Measurements from ENCODE around the gene LGI4. TPM values are rescaled to one million over a fixed set of nuclear protein-coding genes. Genes with fewer than 3 reads are reported as not detected.

The LGI4 gene
- total and polyA plus RNA-seq, 7 donors = 4.2 to 47.1 (median 31.6) TPM

GRCh38 chr19:35089554-35089953 is 45.3 kb downstream of the LGI4 start:
- DNase-seq = no peak
- intact Hi-C loops (cut with DNase I) = no loop called here
- H3K27ac ChIP-seq = no peak overlapping the region
- no peak overlapping the region for H3K4me3 ChIP-seq
- peaks cover 0 to 27% (median 23%) of the 10 kb centered on the region in 3 donors for H3K27me3 ChIP-seq
- no peaks in the 10 kb centered on the region for H3K36me3 ChIP-seq
- TF ChIP-seq EP300 (IDR thresholded peaks at IDR 0.05) (no peak), POLR2A (IDR thresholded peaks at IDR 0.05) (no peak), CTCF (IDR thresholded peaks at IDR 0.05) (no peak), POLR2AphosphoS5 (IDR thresholded peaks at IDR 0.05) (no peak)
- H3K9me3 ChIP-seq = no peaks in the 10 kb centered on the region
- 82 to 88% methylated on average over 8 of the region's 8 CpGs for WGBS, 2 donors
- H3K4me1 ChIP-seq = peaks cover 0 to 11% (median 7%) of the 10 kb centered on the region in 4 donors

- H3K36me3 ChIP-seq = no peaks in the 10 kb centered on the region
- no peak overlapping the region for H3K4me3 ChIP-seq
- no peaks in the 10 kb centered on the region for H3K9me3 ChIP-seq
- DNase-seq = no peak
- H3K27ac ChIP-seq = no peak overlapping the region
- TF ChIP-seq POLR2A (IDR thresholded peaks at IDR 0.05) (no peak), CTCF (IDR thresholded peaks at IDR 0.05) (no peak), EP300 (IDR thresholded peaks at IDR 0.05) (no peak), POLR2AphosphoS5 (IDR thresholded peaks at IDR 0.05) (no peak)
- intact Hi-C loops (cut with DNase I) = no loop called here
- H3K4me1 ChIP-seq = peaks cover 0 to 11% (median 7%) of the 10 kb centered on the region in 4 donors
- H3K27me3 ChIP-seq = peaks cover 0 to 27% (median 23%) of the 10 kb centered on the region in 3 donors
- 72 to 77% methylated on average over 8 of the region's 8 CpGs for WGBS, 2 donors
Observed at GRCh38 chr19:35088131-35088913, 46.5 kb downstream of the LGI4 start.

- intact Hi-C loops (cut with DNase I) = no loop called here
- DNase-seq = no peak
- Histone ChIP-seq H3K4me1 (peaks cover 0 to 11% (median 7%) of the 10 kb centered on the region in 4 donors), H3K27me3 (peaks cover 0 to 27% (median 23%) of the 10 kb centered on the region in 3 donors), H3K36me3 (no peaks in the 10 kb centered on the region), H3K9me3 (no peaks in the 10 kb centered on the region), H3K4me3 (no peak overlapping the region), H3K27ac (no peak overlapping the region)
- TF ChIP-seq POLR2AphosphoS5 (IDR thresholded peaks at IDR 0.05) = no peak
- TF ChIP-seq CTCF (IDR thresholded peaks at IDR 0.05) = no peak
- no peak for TF ChIP-seq EP300 (IDR thresholded peaks at IDR 0.05)
- TF ChIP-seq POLR2A (IDR thresholded peaks at IDR 0.05) = no peak
Observed at GRCh38 chr19:35087393-35087792, 47.5 kb downstream of the LGI4 start.

- intact Hi-C loops (cut with DNase I) = no loop called here
- H3K4me3 ChIP-seq = no peak overlapping the region
- TF ChIP-seq POLR2A (IDR thresholded peaks at IDR 0.05) = no peak
- no peak for TF ChIP-seq POLR2AphosphoS5 (IDR thresholded peaks at IDR 0.05)
- TF ChIP-seq EP300 (IDR thresholded peaks at IDR 0.05) = no peak
- no peak for TF ChIP-seq CTCF (IDR thresholded peaks at IDR 0.05)
- H3K27ac ChIP-seq = no peak overlapping the region
- WGBS, 2 donors = 77 to 79% methylated on average over 8 of the region's 8 CpGs
- no peak for DNase-seq
- H3K36me3 ChIP-seq = no peaks in the 10 kb centered on the region
- no peaks in the 10 kb centered on the region for H3K9me3 ChIP-seq
- peaks cover 0 to 25% (median 23%) of the 10 kb centered on the region in 3 donors for H3K27me3 ChIP-seq
- peaks cover 0 to 11% (median 7%) of the 10 kb centered on the region in 4 donors for H3K4me1 ChIP-seq
Observed at GRCh38 chr19:35086455-35086854, 48.4 kb downstream of the LGI4 start.

All from sigmoid colon (tissue), 7 donors.